Measurements from ENCODE around the gene FBXO27.

DNA sequence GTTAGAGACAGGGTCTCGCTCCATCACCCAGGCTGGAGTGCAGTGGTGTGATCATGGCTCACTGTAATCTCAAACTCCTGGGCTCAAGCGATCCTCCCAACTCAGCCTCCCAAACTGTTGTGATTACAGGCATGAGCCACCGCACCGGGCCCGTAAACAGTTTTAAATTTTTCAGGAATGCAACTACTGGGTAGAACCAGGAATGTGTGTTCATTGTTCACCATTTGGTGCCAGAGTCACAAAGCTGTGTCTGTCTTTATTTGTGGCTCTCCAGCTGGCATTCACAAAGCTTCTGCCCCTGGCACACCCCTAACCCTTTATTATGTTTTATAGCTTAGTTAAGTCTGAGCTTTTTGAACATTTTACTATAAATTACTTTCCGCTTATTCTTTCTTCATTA is 32.1 kb upstream of the FBXO27 start:
- TF ChIP-seq, protein P1, sequence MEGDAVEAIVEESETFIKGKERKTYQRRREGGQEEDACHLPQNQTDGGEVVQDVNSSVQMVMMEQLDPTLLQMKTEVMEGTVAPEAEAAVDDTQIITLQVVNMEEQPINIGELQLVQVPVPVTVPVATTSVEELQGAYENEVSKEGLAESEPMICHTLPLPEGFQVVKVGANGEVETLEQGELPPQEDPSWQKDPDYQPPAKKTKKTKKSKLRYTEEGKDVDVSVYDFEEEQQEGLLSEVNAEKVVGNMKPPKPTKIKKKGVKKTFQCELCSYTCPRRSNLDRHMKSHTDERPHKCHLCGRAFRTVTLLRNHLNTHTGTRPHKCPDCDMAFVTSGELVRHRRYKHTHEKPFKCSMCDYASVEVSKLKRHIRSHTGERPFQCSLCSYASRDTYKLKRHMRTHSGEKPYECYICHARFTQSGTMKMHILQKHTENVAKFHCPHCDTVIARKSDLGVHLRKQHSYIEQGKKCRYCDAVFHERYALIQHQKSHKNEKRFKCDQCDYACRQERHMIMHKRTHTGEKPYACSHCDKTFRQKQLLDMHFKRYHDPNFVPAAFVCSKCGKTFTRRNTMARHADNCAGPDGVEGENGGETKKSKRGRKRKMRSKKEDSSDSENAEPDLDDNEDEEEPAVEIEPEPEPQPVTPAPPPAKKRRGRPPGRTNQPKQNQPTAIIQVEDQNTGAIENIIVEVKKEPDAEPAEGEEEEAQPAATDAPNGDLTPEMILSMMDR (IDR thresholded peaks at IDR 0.05; ENCODE audit: low read depth, low read length), result no peak
- TF ChIP-seq EZH2phosphoT487 (IDR thresholded peaks at IDR 0.05; ENCODE audit: low read depth), result no peak
